Lower lobe of right lung (tissue), 2 donors: Measurements from ENCODE around the gene XKR8. TPM values are rescaled to one million over a fixed set of nuclear protein-coding genes. Genes with fewer than 3 reads are reported as not detected.

ENCODE experiments used
- ATAC-seq, 2 donors: fragments of 200-7000 bp; cut with Tn5 transposase; one replicate each; pipeline ENCODE4 v1.9.1; 2020 to 2022; ENCODE audit warnings: mild to moderate bottlenecking in 2 of 2, moderate library complexity in 2 of 2
- DNase-seq: peaks from one replicate; pipeline ENCODE4 v3.0.0-alpha.2; 2020
- H3K27ac ChIP-seq: fragments of 200-600 bp; one replicate; pipeline ENCODE4 v1.8.0; 2022
- H3K27me3 ChIP-seq: fragments of 200-600 bp; one replicate; pipeline ENCODE4 v1.8.0; 2022; ENCODE audit warnings: low read depth
- H3K36me3 ChIP-seq: fragments of 200-600 bp; one replicate; pipeline ENCODE4 v1.8.0; 2022; ENCODE audit warnings: mild to moderate bottlenecking
- H3K4me1 ChIP-seq: fragments of 200-600 bp; one replicate; pipeline ENCODE4 v1.8.0; 2022
- H3K4me3 ChIP-seq: fragments of 200-600 bp; one replicate; pipeline ENCODE4 v1.8.0; 2022; ENCODE audit warnings: mild to moderate bottlenecking
- H3K9me3 ChIP-seq: fragments of 200-600 bp; one replicate; pipeline ENCODE4 v1.8.0; 2022
- CTCF ChIP-seq: fragments of 200-600 bp; IDR thresholded peaks from one replicate; pipeline ENCODE4 v1.8.0; 2022; ENCODE audit warnings: antibody characterized with exemption, mild to moderate bottlenecking
- intact Hi-C: fragments of 100-400 bp; cut with DNase I; formaldehyde crosslinking; loops from one replicate; pipeline ENCODE4 v1.11.0; 2022
- total RNA-seq: library from RNA; stranded (reverse); fragmentation: NEBNext Ultra II Directional; extraction: Animal tissue kit (Norgen Biotek cat#: 25700); gene quantifications from one replicate; pipeline ENCODE4 v1.2.1, GENCODE V29; 2021
- donor health status: DM: no; HTN: yes; CAD: no; lungs with severe emphysema.

Gene XKR8
- total RNA-seq, 1 donor from 2014 or later: 12.8 TPM

GRCh38 chr1:27979151-27979858, 19.5 kb downstream of the XKR8 start:
- H3K27me3 ChIP-seq: no peaks in the 10 kb centered on the region
- H3K4me3 ChIP-seq: no peak overlapping the region
- DNase-seq (no peak), ATAC-seq (peak; percentile 77 to 82)
- H3K27ac ChIP-seq: peak overlapping the region; percentile 24
- peaks cover 11% of the 10 kb centered on the region for H3K4me1 ChIP-seq
- peaks cover 42% of the 10 kb centered on the region for H3K36me3 ChIP-seq
- H3K9me3 ChIP-seq: no peaks in the 10 kb centered on the region
- TF ChIP-seq CTCF: peak; percentile 46
- intact Hi-C loops: no loop called here

GRCh38 chr1:27979859-27980201, 20.1 kb downstream of the XKR8 start:
- no peaks in the 10 kb centered on the region for H3K9me3 ChIP-seq
- no peak for ATAC-seq

GRCh38 chr1:27980216-27980845, 20.6 kb downstream of the XKR8 start:
- intact Hi-C loops: no loop called here

More at GRCh38 chr1:27979859-27980201, 20.1 kb downstream of the XKR8 start:
- Histone ChIP-seq H3K27ac (no peak overlapping the region), H3K4me1 (peaks cover 11% of the 10 kb centered on the region), H3K27me3 (no peaks in the 10 kb centered on the region), H3K36me3 (peaks cover 42% of the 10 kb centered on the region), H3K4me3 (no peak overlapping the region)
- TF ChIP-seq CTCF: no peak
- intact Hi-C loops: no loop called here
- DNase-seq: no peak

GRCh38 chr1:27981145-27981544, 21.4 kb downstream of the XKR8 start:
- H3K27me3 ChIP-seq: no peaks in the 10 kb centered on the region
- ATAC-seq (no peak), DNase-seq (no peak)
- peaks cover 40% of the 10 kb centered on the region for H3K36me3 ChIP-seq
- no peak overlapping the region for H3K4me3 ChIP-seq
- H3K9me3 ChIP-seq: no peaks in the 10 kb centered on the region
- no peak overlapping the region for H3K27ac ChIP-seq
- intact Hi-C loops: no loop called here
- no peak for TF ChIP-seq CTCF
- peaks cover 11% of the 10 kb centered on the region for H3K4me1 ChIP-seq

More at GRCh38 chr1:27980216-27980845, 20.6 kb downstream of the XKR8 start:
- H3K4me1 ChIP-seq: peaks cover 11% of the 10 kb centered on the region
- TF ChIP-seq CTCF: no peak
- H3K27me3 ChIP-seq: no peaks in the 10 kb centered on the region
- no peak overlapping the region for H3K4me3 ChIP-seq
- ATAC-seq (no peak), DNase-seq (no peak)
- peaks cover 43% of the 10 kb centered on the region for H3K36me3 ChIP-seq
- no peaks in the 10 kb centered on the region for H3K9me3 ChIP-seq
- no peak overlapping the region for H3K27ac ChIP-seq

- intact Hi-C loops: no loop called here
- H3K4me3 ChIP-seq: no peak overlapping the region
- DNase-seq: no peak
- H3K9me3 ChIP-seq: no peaks in the 10 kb centered on the region
- no peak for TF ChIP-seq CTCF
- peaks cover 90% of the 10 kb centered on the region for H3K36me3 ChIP-seq
- H3K27me3 ChIP-seq: no peaks in the 10 kb centered on the region
- no peak for ATAC-seq
- H3K4me1 ChIP-seq: peaks cover 24% of the 10 kb centered on the region
- no peak overlapping the region for H3K27ac ChIP-seq
Measured at GRCh38 chr1:27990920-27991537, 31.3 kb downstream of the XKR8 start.
